Measurements from ENCODE around the gene XAF1.
"Not testable (repeated sequence)": the region's sequence is repeated elsewhere in the genome, so short reads cannot be mapped to it uniquely, and the experiment has no call there.

XAF1 gene, protein sequence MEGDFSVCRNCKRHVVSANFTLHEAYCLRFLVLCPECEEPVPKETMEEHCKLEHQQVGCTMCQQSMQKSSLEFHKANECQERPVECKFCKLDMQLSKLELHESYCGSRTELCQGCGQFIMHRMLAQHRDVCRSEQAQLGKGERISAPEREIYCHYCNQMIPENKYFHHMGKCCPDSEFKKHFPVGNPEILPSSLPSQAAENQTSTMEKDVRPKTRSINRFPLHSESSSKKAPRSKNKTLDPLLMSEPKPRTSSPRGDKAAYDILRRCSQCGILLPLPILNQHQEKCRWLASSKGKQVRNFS

DNA sequence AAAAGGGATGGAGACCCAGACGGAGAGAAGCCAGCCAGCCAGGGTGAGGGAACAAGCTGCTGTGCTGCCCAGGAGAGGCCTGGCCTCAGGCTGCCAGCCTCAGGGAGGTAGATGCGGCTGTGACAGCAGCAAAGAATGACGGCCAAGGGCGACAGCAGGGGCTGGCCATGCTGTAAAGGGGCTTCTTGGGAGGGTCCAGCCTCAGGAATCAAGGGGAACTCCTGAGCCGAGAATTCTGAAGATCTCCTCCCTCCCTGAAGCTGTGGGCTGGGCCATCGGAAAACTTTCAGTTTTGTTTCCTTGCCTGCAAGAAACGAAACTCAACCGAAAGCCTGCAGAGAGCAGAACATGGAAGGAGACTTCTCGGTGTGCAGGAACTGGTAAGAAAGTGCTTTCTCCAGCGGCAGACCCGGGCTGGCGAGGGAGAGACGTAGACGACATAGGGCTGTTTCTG is at the start of gene XAF1:
TSS of gene XAF1 (plus strand) at position 316 of the 454 bp plus-strand sequence. CDS start at position 349, 33 bp downstream.
- DNase-seq (ENCODE audit: low spot score) = no peak

DNA sequence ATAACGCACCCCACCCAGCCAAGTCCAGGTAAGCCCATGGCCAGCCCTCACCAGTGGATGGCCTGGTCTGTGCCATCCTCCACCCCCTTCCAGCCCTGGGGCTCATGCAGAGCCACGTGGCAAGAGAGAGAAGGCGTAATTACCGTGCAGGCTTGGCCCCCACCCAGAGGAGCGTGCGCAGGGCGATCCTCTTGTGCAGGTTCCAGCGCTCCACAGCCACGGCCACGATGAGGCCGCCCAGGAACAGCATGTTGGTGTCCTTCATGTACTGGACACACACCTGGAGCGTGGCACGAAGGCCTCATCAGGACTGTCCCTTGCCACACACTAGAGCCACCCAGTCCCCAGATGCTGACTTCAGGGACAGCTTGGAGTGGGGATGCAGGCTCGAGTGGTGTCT is 49.3 kb upstream of the XAF1 start:
- DNase-seq (ENCODE audit: low spot score) = no peak

DNA sequence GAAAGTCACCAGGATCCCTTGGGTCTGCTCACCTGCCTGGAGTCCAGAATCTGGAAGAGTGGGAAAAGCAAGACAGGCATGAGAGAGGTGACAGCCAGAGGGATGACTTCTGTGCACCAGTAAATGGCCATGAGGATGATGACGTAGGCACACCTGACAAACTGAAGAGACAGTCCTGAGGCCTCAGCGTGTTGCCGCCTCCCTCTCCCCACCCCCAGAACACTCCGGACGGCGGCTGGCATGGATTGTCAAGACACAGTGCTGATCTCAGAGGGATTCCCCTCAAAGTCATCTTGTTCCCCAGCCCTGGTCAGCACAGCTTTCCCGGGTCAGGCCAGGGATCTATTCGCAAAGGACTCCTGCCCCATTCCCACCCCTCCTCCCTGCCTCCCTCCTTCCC is 48.9 kb upstream of the XAF1 start:
- no peak for DNase-seq (ENCODE audit: low spot score)

DNA sequence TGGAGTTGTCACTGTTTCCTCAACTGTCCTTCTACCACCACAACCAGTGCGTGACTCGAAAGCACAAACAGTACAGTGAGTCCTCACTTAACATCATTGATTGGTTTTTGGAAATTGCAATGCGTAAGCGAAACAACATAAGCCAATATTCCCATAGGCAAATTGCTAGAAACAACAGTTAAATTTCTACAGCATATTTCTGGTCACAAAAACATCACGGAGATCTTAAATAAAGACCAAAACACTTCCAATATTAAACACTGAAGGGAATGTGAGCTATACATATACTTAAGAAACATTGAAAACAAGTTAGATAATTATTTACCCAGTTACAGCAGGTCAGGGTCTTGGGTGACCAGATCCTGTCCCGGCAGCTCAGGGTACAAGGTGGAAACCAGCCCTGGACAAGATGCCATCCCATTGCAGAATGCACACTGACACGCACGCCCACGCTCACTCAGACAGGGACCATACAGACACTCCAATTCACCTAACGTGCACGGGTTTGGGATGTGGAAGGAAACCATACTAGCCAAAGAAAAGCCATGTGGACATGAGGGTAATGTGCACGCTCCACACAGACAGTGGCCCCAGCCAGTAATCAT is 47.4 kb upstream of the XAF1 start:
- DNase-seq (ENCODE audit: low spot score) = no peak

DNA sequence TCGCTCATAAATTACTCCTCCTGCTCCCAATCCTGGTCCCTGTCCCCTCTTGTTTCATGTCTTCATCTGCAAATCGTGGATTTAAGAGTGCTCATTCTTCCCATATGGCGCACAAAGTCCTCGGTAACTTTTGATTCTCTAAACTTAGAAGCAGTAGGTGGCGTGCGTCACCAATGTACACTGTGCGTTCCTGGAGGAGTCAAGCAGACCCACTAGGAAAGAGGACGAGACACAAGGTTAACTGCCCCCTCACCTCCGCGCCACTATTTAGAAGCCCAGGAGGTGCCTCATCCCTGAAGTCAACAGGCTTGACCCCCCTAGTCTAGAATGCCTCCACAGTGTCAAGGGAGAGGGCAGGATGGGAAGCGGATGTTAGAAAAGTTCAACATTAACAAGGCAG is 45.5 kb upstream of the XAF1 start:
- no peak for DNase-seq (ENCODE audit: low spot score)

DNA sequence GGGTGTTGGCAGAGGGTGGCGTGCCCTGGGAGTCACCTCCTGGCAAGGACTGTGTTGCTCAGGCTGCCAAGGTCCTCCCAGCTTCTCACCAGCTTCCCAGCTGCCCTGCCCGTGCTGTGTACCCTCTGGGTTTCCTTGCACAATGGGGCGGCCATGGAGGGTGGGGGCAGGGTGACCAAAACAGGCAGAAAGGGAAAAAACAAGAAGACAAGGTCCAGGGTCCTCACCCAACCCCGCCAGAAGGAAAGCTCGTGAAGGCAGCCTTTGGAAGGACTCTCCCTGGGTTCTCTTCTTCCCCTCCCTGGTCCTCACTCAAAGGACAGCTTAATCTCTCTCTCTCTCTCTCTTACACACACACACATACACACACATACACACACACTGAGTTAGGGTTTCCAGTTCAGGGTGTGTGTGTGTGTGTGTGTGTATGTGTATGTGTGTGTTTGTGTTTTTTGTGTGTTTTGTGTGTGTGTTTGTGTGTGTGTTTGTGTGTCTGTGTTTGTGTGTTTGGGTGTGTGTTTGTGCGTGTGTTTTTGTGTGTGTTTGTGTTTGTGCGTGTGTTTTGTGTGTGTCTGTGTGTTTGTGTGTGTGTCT is 44.7 kb upstream of the XAF1 start:
- DNase-seq (ENCODE audit: low spot score) = no peak

DNA sequence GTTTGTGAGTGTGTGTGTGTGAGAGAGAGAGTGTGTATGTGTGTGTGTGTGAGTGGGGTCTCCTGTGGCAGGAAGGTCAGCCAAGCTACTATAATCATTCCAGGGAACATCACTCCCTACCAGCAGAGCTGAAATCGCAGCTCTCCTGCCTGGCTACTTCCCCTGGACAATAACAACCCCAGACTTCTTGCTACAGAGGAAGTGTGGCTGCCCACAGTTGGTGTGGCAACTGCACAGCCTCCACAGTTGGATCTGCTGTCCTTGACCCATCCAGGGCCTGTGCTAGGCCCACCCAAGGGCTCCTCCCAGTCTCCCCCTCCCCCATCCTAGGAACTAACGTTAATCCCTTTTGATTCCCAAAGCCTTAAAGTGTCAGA is 44.2 kb upstream of the XAF1 start:
- DNase-seq (ENCODE audit: low spot score) = no peak

DNA sequence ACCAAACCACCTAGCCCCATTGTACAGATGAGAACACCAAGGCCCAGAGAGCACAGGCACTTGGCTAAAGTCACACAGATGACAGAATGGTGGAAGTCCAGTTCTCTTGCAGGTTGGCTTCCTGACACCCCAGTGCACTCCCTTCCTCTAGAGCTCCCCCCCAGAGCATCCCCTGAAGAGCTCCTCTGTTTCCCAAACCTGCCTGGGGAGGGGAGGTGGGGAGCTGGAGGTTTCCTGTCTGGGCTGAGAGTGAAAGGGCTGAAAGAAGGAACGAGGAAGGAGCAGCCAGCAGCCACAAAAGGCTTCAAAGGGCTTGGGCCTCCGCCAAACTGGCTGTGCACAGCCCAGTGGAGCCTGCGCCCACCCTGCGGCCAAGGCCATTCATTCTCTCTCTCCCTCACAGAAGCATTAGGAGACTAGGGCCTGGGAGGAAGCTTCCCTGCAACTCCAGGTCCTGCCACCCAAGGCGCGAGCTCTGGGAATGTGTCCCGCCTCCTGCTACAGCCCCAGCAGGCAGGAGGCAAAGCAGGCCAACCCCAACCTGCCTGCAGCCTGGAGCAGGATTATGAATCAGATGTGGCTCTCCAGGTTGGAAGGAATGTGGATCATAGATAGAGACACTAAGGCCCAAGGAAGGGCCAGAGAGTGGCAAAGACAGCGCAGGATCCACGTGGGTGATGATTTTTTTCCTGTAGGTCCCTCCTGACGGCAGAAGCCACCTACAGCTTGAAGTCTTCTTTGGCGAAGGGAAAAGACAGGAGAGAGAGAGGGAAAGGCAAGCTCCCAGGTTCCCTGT is 43.6 kb upstream of the XAF1 start:
- DNase-seq (ENCODE audit: low spot score) = no peak

DNA sequence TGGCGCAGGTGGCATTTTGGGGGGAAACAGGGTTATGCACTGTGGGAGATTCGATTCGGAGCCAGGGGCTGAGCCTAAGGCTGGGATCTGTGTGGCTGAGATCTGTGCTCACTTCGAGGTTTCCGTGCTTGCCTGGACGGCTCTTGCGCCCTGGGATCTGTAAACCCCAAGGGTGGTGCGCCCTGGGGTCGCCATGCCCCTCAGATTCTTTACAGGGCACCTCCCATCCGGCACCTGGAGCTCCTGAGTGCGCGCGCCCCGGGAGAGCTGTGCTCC is 43.1 kb upstream of the XAF1 start:
- no peak for DNase-seq (ENCODE audit: low spot score)

DNA sequence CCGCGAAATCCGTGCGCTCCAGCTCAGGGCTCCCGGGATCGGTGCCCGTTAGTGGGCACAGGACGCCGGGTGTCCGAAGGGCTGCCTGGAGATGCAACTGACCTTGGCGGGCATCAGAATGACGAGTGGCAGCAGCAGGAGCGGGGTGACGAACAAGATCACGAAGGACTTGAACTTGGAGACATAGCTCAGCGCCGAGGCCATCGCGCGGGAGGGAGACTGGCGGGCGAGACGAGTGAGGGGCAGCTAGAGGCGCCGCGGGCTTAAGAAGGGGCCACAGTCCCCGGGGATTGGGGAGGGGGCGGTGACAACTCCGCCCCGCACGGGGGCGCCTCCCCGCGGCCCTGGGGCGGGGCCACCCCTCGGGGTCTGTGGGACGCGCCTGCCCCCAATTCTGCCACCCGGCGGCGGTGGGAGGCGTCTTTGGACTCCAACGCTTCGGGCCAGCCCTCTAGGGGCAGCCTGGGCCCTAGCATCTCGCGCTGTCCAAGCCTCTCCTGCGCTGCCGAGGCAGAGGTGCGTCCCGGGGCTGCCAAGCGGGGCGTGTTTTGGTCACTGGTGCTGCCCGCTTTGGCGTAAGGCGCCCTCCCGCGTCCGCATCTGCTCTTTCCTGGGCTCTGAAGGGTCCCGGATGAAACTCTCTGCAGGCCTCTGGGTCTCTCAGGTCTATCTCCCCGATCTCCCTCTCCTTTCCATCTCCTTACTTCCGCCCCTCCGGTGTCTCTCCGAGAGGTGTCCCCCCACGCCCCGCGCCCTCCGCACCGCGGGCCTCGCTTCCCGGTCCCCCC is 42.5 kb upstream of the XAF1 start, which contains the start of gene SLC13A5:
TSS of gene SLC13A5 (minus strand) at position 240 of the 788 bp plus-strand sequence. CDS start at position 204, 36 bp downstream.
- DNase-seq (ENCODE audit: low spot score) = no peak

DNA sequence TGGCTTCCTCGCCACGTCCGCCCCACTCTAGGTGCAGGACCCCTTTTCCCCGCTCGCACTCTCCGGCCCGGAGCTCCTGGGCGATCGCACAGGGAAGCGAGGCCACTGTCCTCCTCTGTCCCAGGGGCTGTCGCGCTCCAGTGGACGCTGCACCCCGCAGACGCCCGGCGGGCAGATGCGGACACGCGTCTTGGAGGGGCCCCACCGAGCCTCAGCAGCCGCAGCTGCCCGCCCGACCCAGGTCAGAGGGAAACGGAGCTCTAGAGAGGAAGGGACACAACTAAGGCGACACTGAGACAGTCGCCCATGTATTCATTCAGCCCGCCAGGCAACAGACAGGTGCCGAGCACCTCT is 42.0 kb upstream of the XAF1 start:
- DNase-seq (ENCODE audit: low spot score) = no peak

DNA sequence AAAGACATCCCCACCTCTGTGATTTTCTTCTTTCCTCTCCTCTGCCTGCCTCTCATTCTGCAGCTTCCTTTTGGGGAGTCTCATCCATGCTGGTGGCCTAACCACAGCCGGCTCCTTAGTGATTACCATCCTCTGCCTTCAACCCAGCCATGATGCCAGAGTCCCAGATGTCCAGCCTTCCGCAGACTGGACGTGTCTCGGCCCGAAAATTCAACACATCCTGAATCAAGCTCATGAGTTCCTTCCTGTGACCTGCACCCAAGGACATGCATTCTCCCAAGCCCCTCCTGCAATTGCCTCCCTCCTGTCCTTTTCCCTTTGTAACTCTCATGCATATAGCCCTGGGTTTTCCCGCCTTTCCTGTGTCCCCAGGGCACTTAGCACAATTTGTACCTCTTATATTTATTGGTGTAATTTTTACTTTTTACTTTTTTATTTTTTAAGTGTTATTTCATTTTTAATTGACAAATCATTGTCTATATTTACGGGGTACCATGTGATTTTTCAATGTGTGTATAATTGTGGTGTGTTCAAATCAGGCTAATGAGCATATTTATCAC is 41.5 kb upstream of the XAF1 start:
- DNase-seq (ENCODE audit: low spot score) = no peak

DNA sequence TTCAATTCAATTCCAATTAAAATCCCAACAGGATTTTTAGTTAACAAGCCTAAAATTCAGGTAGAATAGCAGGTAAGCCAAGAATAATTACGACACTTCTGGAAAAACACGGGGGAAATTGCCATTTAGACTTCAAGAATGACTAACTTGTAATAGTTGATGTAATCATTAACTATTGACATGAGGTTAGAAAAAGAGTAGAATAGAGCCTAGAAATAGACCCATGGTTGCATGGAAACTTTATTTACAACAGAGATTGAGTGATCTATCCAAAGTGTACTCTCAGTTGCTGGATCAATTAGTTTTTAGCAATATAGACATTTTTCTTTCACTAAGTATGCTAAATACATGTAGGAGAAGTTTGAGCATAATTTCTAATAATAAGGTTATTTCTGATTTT is 39.1 kb upstream of the XAF1 start:
- no peak for DNase-seq (ENCODE audit: low spot score)

DNA sequence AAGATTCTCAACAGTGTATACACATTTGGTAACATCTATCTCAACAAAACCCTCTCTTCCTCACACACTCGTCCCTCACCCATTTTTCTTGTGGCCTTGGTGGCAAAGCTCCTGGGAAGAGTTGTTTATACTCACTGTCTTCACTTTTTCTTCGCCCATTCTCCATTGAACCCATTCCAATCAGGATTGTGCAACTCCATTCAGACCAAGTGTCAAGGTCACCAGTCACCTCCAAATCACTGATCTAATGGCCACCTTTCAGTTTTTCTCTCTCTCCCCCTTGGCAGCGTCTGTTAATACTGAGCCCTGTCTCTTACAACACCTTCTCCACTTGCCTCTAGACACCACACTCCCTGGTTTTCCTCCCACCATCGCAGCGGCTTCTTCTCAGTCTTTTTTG is 34.1 kb upstream of the XAF1 start:
- DNase-seq (ENCODE audit: low spot score) = no peak

DNA sequence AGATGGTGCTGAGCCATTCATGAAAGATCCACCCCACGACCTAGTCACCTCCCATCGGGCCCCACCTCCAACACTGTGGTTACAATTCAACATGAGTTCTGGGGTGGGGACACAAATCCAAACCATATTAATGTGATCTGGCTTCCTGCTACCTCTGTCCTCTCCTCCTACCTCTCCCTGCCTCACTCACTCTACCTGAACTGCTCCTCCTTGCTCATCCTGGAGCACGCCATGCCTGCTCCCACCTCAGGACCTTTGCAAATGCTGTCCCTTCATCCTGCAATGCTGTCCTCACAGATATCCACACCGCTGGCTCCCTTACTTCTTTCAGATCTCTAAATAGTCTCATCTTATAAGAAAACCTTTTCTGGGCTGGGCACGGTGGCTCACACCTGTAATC is 31.8 kb upstream of the XAF1 start:
- DNase-seq (ENCODE audit: low spot score) = no peak

DNA sequence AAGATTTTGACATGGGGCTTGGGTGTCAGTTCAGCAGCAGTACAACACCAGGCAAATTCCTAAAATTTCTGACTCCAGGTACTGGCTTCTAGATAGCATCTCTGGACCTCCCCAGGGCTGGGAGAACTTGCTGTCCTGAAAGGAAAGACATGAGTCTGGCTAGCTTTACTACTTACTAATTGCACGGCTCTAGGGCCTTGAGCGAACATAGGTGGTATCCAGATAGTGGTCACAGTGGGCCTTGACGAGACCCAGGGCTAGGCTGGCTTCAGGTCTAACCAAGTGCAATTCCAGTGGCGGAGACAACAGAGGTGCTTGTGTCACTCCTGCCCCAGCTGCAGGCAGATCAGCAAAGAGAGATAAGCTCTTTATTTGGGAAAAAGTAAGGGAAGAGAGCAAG is 26.3 kb upstream of the XAF1 start:
- no peak for DNase-seq (ENCODE audit: low spot score)

DNA sequence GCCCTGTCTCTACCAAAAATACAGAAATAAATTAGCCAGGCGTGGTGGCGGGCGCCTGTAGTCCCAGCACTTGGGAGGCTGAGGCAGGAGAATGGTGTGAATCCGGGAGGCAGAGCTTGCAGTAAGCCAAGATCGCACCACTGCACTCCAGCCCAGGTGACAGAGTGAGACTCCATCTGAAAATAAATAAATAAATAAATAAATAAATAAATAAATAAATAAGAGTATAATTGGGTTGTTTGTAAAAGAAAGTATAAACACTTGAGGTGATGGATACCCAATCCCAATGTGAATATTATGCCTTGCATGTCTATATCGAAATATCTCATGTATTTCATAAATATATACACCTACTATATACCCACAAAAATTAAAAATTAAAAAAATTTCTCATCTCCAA is 9.2 kb upstream of the XAF1 start:
- DNase-seq (ENCODE audit: low spot score) = not testable (repeated sequence)

DNA sequence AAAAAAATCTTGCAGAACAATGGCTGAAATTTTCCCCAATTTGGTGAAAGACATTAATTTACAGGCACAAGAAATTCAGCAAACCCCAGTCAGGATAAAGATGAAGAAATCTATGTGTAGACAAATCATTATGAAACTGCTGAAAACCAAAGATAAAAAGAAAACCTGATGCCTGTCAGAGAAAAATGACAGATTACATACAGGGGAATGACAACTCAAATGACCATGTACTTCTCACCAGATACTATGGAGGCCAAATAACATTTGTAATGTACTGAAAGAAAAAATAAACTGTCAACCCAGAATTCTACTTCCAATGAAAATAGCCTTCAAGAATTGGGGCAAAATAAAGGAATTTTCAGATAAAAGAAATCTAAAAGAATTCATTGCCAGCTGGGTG is 7.2 kb upstream of the XAF1 start:
- no peak for DNase-seq (ENCODE audit: low spot score)

DNA sequence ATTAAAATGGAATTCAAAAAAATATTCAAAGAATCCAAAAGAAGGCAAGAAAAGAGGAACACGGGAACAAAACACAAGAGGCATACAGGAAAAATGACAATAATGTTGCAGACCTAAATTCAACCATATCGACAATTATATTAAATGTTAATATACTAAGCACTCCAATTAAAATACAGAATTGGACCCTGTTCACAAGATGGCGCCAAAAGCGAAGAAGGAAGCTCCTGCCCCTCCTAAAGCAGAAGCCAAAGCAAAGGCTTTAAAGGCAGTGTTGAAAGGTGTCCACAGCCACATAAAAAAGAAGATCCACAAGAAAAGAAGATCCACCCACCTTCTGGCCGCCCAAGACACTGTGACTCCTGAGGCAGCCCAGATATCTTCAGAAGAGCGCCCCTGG is 6.3 kb upstream of the XAF1 start:
- no peak for DNase-seq (ENCODE audit: low spot score)

DNA sequence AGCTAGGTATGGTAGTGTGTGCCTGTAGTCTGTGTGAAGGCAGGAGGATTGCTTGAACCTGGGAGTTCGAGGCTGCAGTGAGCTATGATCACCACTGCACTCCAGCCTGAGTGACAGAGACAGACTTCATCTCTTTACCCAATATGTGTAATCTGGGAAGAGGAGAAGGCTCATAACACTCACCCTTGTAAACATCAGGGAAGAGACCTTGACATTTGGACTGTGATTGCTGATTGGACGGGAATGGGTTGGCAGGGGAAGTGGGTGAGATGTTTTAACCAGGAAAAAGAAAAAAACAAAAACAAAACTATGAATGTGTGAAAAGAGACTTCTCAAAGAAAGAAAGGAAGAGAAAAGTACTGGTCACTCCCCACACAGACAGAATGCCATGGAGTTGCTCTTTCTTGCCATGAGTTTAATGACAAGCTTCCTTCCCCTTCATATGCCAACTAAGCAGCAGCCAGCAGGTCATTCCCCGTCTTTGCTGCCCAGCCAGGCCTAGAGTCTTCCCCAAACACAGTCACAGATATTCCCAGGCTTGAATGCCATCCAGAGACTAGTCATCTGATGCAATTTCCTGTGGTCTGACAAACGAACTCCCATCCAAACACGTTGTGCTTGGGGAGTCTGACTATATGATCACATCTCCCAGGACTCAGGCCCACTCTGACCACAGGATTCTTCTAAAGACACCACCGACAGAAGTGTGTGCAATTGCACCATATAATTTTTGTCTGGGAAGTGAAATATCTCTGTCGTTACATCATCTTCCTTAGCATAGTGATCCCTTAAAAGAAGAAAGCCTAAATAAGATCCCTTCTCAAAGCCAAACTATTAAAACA is 3.6 kb upstream of the XAF1 start:
- no peak for DNase-seq (ENCODE audit: low spot score)

DNA sequence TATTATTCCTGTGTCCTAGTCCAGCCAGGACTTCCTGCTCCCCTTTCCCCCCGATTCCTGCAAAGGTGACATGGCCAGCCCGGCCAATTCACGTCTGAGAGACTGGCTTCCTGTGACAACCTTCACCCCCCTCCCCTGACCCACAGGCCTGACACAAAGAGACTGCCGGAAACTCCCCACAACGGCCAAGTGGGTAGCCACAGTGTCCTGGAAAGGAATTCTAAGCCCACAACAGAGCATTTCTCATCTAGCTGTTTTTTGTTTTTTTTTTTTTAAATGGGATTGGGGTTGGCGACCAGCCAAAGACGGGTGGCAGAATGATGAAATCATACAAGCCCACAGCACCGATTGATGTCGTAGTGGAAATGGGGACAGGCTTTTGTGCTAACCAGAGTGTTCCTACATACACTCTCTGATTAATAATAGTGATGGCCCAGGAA is 2.8 kb upstream of the XAF1 start:
- no peak for DNase-seq (ENCODE audit: low spot score)
